Parathyroid adenoma (tissue), 2 donors: Measurements from ENCODE around the gene SS18L1.

Source experiments
- H2AFZ ChIP-seq: fragments of 300-600 bp; sonication (generic); one replicate; pipeline ENCODE4 v1.7.0; 2017; ENCODE audit warnings: antibody characterized with exemption, mild to moderate bottlenecking
- H3K27ac ChIP-seq: fragments of 300-600 bp; sonication (generic); one replicate; pipeline ENCODE4 v1.7.0; 2017
- H3K27me3 ChIP-seq: fragments of 300-600 bp; sonication (generic); one replicate; pipeline ENCODE4 v1.7.0; 2017; ENCODE audit warnings: low read length; ENCODE audit not compliant: control insufficient read depth, insufficient read depth
- H3K36me3 ChIP-seq: fragments of 300-600 bp; sonication (generic); one replicate; pipeline ENCODE4 v1.7.0; 2017; ENCODE audit warnings: low read length; ENCODE audit not compliant: control insufficient read depth, insufficient read depth
- H3K4me1 ChIP-seq: fragments of 300-600 bp; sonication (generic); one replicate; pipeline ENCODE4 v1.7.0; 2017; ENCODE audit warnings: control low read depth
- H3K4me2 ChIP-seq: fragments of 300-600 bp; sonication (generic); one replicate; pipeline ENCODE4 v1.7.0; 2017; ENCODE audit warnings: low read length
- H3K4me3 ChIP-seq: fragments of 300-600 bp; sonication (generic); one replicate; pipeline ENCODE4 v1.7.0; 2017; ENCODE audit warnings: low read depth, low read length
- H3K79me2 ChIP-seq: fragments of 300-600 bp; sonication (generic); one replicate; pipeline ENCODE4 v1.7.0; 2017; ENCODE audit warnings: control low read depth
- H3K9ac ChIP-seq: fragments of 300-600 bp; sonication (generic); one replicate; pipeline ENCODE4 v1.7.0; 2017; ENCODE audit warnings: mild to moderate bottlenecking
- H3K9me3 ChIP-seq: fragments of 300-600 bp; sonication (generic); one replicate; pipeline ENCODE4 v1.7.0; 2017; ENCODE audit warnings: low read length; ENCODE audit not compliant: control insufficient read depth
- TF ChIP-seq, protein P1 (sequence below): fragments of 300-600 bp; sonication (generic); IDR thresholded peaks from one replicate; pipeline ENCODE4 v1.7.0; 2017; ENCODE audit warnings: antibody characterized with exemption, mild to moderate bottlenecking
- donor health status: primary hyperparathyroidism.

The SS18L1 gene

DNA sequence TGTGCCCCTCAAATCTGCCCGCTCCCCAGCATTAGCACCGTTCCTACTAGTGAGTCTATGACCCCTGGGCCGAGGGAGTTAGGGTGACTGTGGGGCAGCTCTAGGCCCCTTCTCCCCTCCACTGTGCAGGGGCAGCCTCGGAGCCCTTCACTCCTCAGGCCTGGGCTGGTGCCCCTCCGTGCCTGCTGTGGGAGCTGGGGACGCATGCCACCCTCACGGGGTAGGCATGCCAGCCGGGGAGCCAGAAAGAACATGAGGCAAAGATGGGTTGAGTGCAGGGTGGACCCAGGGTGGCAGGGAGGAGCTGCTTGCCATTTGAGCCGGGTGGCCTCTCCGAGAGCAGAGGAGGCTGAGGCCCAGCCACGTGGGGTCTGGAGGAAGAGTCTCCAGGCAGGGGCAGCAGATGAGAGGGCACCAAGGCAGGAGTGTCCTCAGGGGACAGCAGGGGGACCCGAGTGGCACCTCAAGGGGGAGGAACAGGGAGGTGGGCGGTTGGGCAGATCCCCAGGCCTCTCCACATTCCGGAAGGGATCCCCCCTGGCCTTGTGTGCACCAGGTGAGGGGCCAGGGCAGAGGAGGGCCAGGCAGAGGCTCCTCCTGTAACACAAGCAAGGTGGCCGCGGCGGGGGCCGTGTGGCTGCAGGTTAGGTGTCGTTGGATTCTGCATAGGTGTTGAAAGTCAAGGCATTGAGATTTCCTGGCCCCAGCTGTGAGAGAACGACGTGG is 39.9 kb upstream of the SS18L1 start:
- Histone ChIP-seq H3K4me2 (no peak overlapping the region), H3K27ac (no peak overlapping the region), H3K4me3 (no peak overlapping the region), H2AFZ (no peak overlapping the region), H3K4me1 (no peaks in the 10 kb centered on the region), H3K9me3 (peaks cover 3% of the 10 kb centered on the region), H3K79me2 (no peaks in the 10 kb centered on the region), H3K27me3 (no peaks in the 10 kb centered on the region), H3K36me3 (no peaks in the 10 kb centered on the region), H3K9ac (no peak overlapping the region)
- TF ChIP-seq, protein P1, sequence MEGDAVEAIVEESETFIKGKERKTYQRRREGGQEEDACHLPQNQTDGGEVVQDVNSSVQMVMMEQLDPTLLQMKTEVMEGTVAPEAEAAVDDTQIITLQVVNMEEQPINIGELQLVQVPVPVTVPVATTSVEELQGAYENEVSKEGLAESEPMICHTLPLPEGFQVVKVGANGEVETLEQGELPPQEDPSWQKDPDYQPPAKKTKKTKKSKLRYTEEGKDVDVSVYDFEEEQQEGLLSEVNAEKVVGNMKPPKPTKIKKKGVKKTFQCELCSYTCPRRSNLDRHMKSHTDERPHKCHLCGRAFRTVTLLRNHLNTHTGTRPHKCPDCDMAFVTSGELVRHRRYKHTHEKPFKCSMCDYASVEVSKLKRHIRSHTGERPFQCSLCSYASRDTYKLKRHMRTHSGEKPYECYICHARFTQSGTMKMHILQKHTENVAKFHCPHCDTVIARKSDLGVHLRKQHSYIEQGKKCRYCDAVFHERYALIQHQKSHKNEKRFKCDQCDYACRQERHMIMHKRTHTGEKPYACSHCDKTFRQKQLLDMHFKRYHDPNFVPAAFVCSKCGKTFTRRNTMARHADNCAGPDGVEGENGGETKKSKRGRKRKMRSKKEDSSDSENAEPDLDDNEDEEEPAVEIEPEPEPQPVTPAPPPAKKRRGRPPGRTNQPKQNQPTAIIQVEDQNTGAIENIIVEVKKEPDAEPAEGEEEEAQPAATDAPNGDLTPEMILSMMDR, result no peak

DNA sequence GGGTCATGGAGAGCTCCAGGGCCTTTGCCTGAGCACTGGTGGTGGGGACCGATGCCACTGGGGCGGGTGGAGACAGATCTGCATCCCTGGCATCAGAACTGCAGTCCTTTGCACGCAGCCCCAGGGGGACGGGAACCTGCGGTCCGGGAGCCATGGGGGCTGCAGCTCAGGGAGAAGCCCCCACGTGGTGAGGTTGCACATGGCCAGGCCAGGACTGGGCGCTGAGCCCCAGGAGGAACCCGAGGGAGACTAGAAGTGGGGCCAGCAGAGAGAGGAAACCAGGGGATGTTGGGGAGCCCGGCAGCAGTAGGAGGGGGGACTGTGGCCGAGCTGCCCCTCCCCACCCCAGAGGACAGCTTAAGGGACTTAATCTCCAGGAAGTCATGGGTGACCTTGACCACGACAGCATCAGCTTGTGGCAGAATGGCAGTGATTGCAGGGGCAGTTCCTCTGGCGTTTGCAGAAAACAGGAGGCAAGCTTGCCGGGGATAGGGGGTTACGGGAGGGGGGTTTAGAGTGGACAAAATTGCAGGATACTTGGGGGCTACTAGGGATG is 39.3 kb upstream of the SS18L1 start:
- no peaks in the 10 kb centered on the region for H3K27me3 ChIP-seq
- H3K9ac ChIP-seq, result no peak overlapping the region
- H3K4me1 ChIP-seq, result no peaks in the 10 kb centered on the region
- no peaks in the 10 kb centered on the region for H3K79me2 ChIP-seq
- no peak overlapping the region for H2AFZ ChIP-seq
- no peak overlapping the region for H3K4me2 ChIP-seq
- no peaks in the 10 kb centered on the region for H3K36me3 ChIP-seq
- H3K9me3 ChIP-seq, result peaks cover 9% of the 10 kb centered on the region
- TF ChIP-seq, protein P1, result no peak
- no peak overlapping the region for H3K4me3 ChIP-seq
- no peak overlapping the region for H3K27ac ChIP-seq

DNA sequence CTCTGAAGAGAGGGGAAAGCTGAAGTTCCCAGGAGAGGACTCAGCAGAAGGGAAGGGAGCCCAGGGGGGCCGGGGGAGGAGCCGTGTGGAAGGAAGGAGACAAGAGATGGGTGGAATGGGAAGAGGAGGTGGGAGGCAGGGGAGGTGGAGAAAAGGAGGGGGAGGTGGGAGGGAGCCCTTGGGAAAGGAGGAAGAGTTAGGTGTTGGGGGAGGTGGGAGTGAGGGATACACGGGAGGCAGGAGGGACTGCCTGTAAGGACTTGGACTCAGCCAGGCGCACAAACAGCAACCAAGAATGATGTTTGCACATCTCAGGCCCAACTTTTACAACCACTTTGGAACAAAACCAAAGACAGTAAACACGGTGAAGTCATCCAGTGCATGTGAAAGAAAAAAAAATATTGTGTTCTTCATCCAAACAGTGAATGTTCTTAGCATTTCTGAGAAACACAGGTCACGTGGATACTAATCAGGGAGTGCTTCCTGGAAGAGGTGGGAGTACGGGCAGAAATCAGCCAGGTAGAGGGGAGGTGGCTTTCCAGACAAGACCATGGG is 38.7 kb upstream of the SS18L1 start:
- Histone ChIP-seq H3K9ac (no peak overlapping the region), H3K27me3 (no peaks in the 10 kb centered on the region), H2AFZ (no peak overlapping the region), H3K4me2 (no peak overlapping the region), H3K4me3 (no peak overlapping the region), H3K4me1 (no peaks in the 10 kb centered on the region), H3K79me2 (no peaks in the 10 kb centered on the region), H3K36me3 (no peaks in the 10 kb centered on the region), H3K27ac (no peak overlapping the region), H3K9me3 (peaks cover 9% of the 10 kb centered on the region)
- TF ChIP-seq, protein P1, result no peak

DNA sequence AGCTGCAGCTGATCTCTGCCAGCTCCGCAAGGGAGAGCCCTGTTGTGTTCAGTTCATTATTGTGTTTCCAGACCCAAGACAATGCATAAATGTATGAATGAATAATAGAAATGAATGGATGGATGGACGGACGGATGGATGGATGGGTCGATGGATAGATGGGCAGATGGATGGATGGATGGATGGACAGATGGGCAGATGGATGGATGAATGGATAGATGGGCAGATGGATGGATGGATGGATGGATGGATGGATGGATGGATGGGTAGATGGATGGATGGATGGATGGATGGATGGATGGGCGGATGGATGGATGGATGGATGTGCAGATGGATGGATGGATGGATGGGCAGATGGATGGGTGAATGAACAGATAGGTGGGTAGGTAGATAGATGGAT is 38.0 kb upstream of the SS18L1 start:
- Histone ChIP-seq H3K9ac (no peak overlapping the region), H3K9me3 (peaks cover 9% of the 10 kb centered on the region), H3K4me2 (no peak overlapping the region), H3K36me3 (no peaks in the 10 kb centered on the region), H3K79me2 (no peaks in the 10 kb centered on the region), H3K4me1 (no peaks in the 10 kb centered on the region), H3K27ac (no peak overlapping the region), H3K27me3 (no peaks in the 10 kb centered on the region), H3K4me3 (no peak overlapping the region), H2AFZ (no peak overlapping the region)
- TF ChIP-seq, protein P1, result no peak
